ENCODE measurements around the gene NUMBL.

GRCh38 chr19:40627486-40628279 lies 62.8 kb downstream of the NUMBL start:
- TF ChIP-seq POLR2AphosphoS5 (IDR thresholded peaks at IDR 0.05) (no peak), CTCF (IDR thresholded peaks at IDR 0.05) (no peak), POLR2A (IDR thresholded peaks at IDR 0.05) (no peak), EP300 (IDR thresholded peaks at IDR 0.05) (no peak)
